K562 (cell line): ENCODE measurements around the gene C4A. TPM values are rescaled to one million over a fixed set of nuclear protein-coding genes. Genes with fewer than 3 reads are reported as not detected.

Experiments
- ELF4 ChIP-seq: fragments of 450-650 bp; formaldehyde crosslinking; IDR thresholded peaks from 2 replicates; pipeline ENCODE4 v1.4.0; 2022; ENCODE audit warnings: missing genetic modification characterization
- FIP1L1 ChIP-seq: fragments of 200-400 bp; formaldehyde crosslinking; IDR thresholded peaks from 2 replicates; pipeline ENCODE4 v1.6.1; 2018; ENCODE audit warnings: mild to moderate bottlenecking, low read depth, low read length; ENCODE audit not compliant: poor library complexity, severe bottlenecking
- FOS ChIP-seq: IDR thresholded peaks from 3 replicates; pipeline ENCODE4 v1.6.1; 2011; ENCODE audit not compliant: insufficient read length; ENCODE audit errors: extremely low read depth
- GATAD2B ChIP-seq: fragments of 450-650 bp; IDR thresholded peaks from 2 replicates; pipeline ENCODE4 v1.6.1; 2017; ENCODE audit warnings: mild to moderate bottlenecking, borderline replicate concordance
- GTF2B ChIP-seq: IDR thresholded peaks from 2 replicates; pipeline ENCODE4 v1.6.1; 2011; ENCODE audit not compliant: insufficient read length; ENCODE audit errors: extremely low read depth
- HINFP ChIP-seq: fragments of 450-650 bp; conservative IDR thresholded peaks from 2 replicates; pipeline ENCODE4 v1.6.1; 2016; ENCODE audit warnings: missing genetic modification characterization, low read depth, mild to moderate bottlenecking, control low read depth, missing compliant biosample characterization
- HOMEZ ChIP-seq: fragments of 250-450 bp; sonication (Bioruptor Pico); IDR thresholded peaks from 2 replicates; pipeline ENCODE4 v1.4.0; 2020; ENCODE audit warnings: mild to moderate bottlenecking, moderate library complexity
- MTA2 ChIP-seq: fragments of 450-650 bp; IDR thresholded peaks from 2 replicates; pipeline ENCODE4 v1.6.1; 2016; ENCODE audit warnings: low read depth
- NCOA6 ChIP-seq: fragments of 450-650 bp; IDR thresholded peaks from 2 replicates; pipeline ENCODE4 v1.6.1; 2017; ENCODE audit warnings: mild to moderate bottlenecking
- PHB ChIP-seq: fragments of 250-450 bp; sonication (Bioruptor Pico); IDR thresholded peaks from 2 replicates; pipeline ENCODE4 v1.5.0; 2021
- RERE ChIP-seq: sonication (generic); formaldehyde crosslinking; IDR thresholded peaks from 2 replicates; pipeline ENCODE4 v1.8.0; 2023; ENCODE audit warnings: missing genetic modification reagents, mild to moderate bottlenecking, borderline replicate concordance
- YBX1 ChIP-seq: fragments of 450-650 bp; IDR thresholded peaks from 2 replicates; pipeline ENCODE4 v1.7.1; 2016; ENCODE audit warnings: mild to moderate bottlenecking
- ZHX1 ChIP-seq: fragments of 150-350 bp; conservative IDR thresholded peaks from 2 replicates; pipeline ENCODE4 v1.6.1; 2014; ENCODE audit warnings: low read length
- ZNF586 ChIP-seq: fragments of 450-650 bp; formaldehyde crosslinking; conservative IDR thresholded peaks from 2 replicates; pipeline ENCODE4 v1.4.0; 2020; ENCODE audit warnings: mild to moderate bottlenecking, moderate library complexity
- ZNF780A ChIP-seq: fragments of 250-450 bp; sonication (Bioruptor Pico); IDR thresholded peaks from 2 replicates; pipeline ENCODE4 v1.5.0; 2021; ENCODE audit warnings: mild to moderate bottlenecking
- polyA plus RNA-seq, 8 experiments: library from polyadenylated mRNA; depleted of rRNA in 4 of 8; stranded (reverse) in 5 of 8; unstranded in 3 of 8; fragments of >200 nt; fragmentation: Nextera tagmentation in 2 of 8; fragmentation: Illumina TruSeq in 1 of 8; extraction: Ambion mirVana in 2 of 8; extraction: Trizol in 1 of 8; gene quantifications; 2 replicates each; pipeline versions ENCODE4 v1.2.1 to v1.2.3, GENCODE V29; 2011 to 2014; ENCODE audit warnings: inconsistent platforms in 1 of 8, missing spikeins in 1 of 8
- total RNA-seq, 7 experiments: library from RNA; depleted of rRNA in 6 of 7; stranded (reverse); fragments of >200 nt in 6 of 7; fragmentation: Illumina TruSeq in 2 of 7; extraction: Trizol in 2 of 7; gene quantifications; 2 replicates each; pipeline versions ENCODE4 v1.2.1 to v1.2.3, GENCODE V29; 2011 to 2021; ENCODE audit warnings: low replicate concordance in 1 of 7

C4A gene
- total and polyA plus RNA-seq, 9 of the 15 experiments (the other 6 are each of a cell fraction or from before 2014, with no cell fraction given), result 0.27 to 7.6 (median 5.0) TPM

GRCh38 chr6:31971279-31971992, 10.4 kb upstream of the C4A start (continued):
- no peak for TF ChIP-seq RERE (CRISPR knock-in tag)
- no peak for TF ChIP-seq ZNF586 (CRISPR knock-in tag)
- TF ChIP-seq HOMEZ (CRISPR knock-in tag), result 0 out of 2 replicates have a peak, but pooled peaks have one; percentile 74
- TF ChIP-seq ZNF780A (CRISPR knock-in tag), result no peak
- TF ChIP-seq FOS, result no peak
- TF ChIP-seq ELF4 (CRISPR knock-in tag), result peak; percentile 76; the same call in 1 of the 2 replicates
- no peak for TF ChIP-seq GTF2B
- TF ChIP-seq PHB (CRISPR knock-in tag), result no peak
- TF ChIP-seq NCOA6, result no peak
- no peak for TF ChIP-seq YBX1
- TF ChIP-seq MTA2, result no peak
- no peak for TF ChIP-seq FIP1L1
- no peak for TF ChIP-seq ZHX1
- no peak for TF ChIP-seq HINFP (tag)
- no peak; the same call in 1 of the 2 replicates for TF ChIP-seq GATAD2B
